ENCODE results near the gene AKAIN1.

The AKAIN1 gene

GRCh38 chr18:5150894-5151293 lies 46.2 kb downstream of the AKAIN1 start:
- TF ChIP-seq, protein P1, sequence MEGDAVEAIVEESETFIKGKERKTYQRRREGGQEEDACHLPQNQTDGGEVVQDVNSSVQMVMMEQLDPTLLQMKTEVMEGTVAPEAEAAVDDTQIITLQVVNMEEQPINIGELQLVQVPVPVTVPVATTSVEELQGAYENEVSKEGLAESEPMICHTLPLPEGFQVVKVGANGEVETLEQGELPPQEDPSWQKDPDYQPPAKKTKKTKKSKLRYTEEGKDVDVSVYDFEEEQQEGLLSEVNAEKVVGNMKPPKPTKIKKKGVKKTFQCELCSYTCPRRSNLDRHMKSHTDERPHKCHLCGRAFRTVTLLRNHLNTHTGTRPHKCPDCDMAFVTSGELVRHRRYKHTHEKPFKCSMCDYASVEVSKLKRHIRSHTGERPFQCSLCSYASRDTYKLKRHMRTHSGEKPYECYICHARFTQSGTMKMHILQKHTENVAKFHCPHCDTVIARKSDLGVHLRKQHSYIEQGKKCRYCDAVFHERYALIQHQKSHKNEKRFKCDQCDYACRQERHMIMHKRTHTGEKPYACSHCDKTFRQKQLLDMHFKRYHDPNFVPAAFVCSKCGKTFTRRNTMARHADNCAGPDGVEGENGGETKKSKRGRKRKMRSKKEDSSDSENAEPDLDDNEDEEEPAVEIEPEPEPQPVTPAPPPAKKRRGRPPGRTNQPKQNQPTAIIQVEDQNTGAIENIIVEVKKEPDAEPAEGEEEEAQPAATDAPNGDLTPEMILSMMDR (IDR thresholded peaks at IDR 0.05; ENCODE audit: extremely low read depth, missing control alignments), result no peak
- DNase-seq (ENCODE audit: low spot score), result no peak

- TF ChIP-seq, protein P1 (IDR thresholded peaks at IDR 0.05; ENCODE audit: extremely low read depth, missing control alignments), result no peak
- DNase-seq (ENCODE audit: low spot score), result no peak
These were observed 51.0 kb downstream of the AKAIN1 start for GRCh38 chr18:5146093-5146492.

- no peak for DNase-seq (ENCODE audit: low spot score)
- TF ChIP-seq, protein P1 (IDR thresholded peaks at IDR 0.05; ENCODE audit: extremely low read depth, missing control alignments), result no peak
These were observed 51.8 kb downstream of the AKAIN1 start for GRCh38 chr18:5145168-5145825.

DNA sequence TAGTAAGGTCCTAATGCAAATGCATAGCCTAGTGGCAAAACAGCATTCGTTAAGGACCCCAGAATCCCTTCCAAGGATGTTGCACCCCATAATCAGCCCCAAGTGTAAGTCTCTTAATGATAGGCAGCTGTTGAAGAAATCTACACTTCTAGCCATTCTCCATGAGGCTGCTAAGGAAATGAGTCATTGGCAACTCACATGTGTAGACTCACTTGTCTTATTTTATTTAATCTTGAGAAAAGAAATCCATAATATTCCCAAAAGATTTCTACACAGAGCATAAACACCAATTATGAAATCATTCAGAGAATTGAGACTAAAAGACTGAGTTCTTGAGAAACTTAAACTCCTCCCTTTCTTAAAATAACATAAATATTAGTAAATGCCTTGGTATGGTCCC lies 52.4 kb downstream of the AKAIN1 start:
- TF ChIP-seq, protein P1 (IDR thresholded peaks at IDR 0.05; ENCODE audit: extremely low read depth, missing control alignments), result no peak
- DNase-seq (ENCODE audit: low spot score), result no peak

GRCh38 chr18:5142859-5143258 lies 54.2 kb downstream of the AKAIN1 start:
- DNase-seq (ENCODE audit: low spot score), result no peak
- TF ChIP-seq, protein P1 (IDR thresholded peaks at IDR 0.05; ENCODE audit: extremely low read depth, missing control alignments), result no peak

DNA sequence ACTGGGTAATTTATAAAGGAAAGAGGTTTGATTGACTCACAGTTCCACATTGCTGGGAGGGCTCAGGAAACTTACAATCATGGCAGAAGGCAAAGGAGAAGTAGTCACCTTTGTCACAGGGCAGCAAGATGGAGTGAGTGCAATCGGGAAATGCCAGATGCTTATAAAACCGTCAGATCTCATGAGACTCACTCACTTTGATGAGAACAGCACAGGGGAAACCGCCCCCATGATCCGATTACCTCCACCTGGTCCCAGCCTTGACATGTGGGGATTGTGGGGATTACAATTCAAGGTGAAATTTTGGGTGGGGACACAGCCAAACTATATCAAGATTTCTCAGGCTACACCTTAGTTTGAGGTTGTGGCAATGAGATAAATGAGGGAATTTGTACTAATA lies 54.9 kb downstream of the AKAIN1 start:
- DNase-seq (ENCODE audit: low spot score), result no peak
- TF ChIP-seq, protein P1 (IDR thresholded peaks at IDR 0.05; ENCODE audit: extremely low read depth, missing control alignments), result no peak

DNA sequence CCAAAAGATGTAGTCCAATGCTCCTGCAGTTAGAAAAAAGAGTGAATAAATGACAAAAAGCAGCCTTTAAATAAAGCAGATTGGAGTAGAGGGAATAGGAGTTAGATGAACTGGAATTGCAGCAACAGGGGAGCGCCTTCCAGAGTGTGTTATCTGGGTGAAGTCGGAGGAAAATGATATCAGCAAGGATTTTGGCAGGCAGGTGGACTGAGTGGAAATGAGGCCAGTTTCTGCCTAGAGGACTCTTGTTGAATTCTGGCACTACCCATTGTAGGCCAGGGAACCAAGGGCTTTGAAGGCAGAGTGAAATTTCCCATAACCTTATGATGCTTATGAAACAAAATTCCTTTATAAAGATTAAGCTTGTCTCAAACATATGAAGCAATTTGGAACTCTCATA lies 59.8 kb downstream of the AKAIN1 start:
- TF ChIP-seq, protein P1 (IDR thresholded peaks at IDR 0.05; ENCODE audit: extremely low read depth, missing control alignments), result no peak
- no peak for DNase-seq (ENCODE audit: low spot score)
